Stomach (tissue), 9 donors: ENCODE results near the gene CDCA4. TPM values are rescaled to one million over a fixed set of nuclear protein-coding genes. Genes with fewer than 3 reads are reported as not detected.
A peak's percentile ranks its signal among the peaks of the same experiment; 100 is the strongest.

Source experiments
- DNase-seq, 2 donors: peaks; one replicate each; pipeline versions ENCODE4 v3.0.0 to v3.0.0-alpha.2; 2013 to 2019
- H3K27ac ChIP-seq, 5 donors: fragments of 200-600 bp in 4 of 5; sonication (generic) in 4 of 5; one replicate each; pipeline ENCODE4 v1.5.1; 2013 to 2019; ENCODE audit warnings: mild to moderate bottlenecking in 1 of 5, moderate library complexity in 1 of 5
- H3K27me3 ChIP-seq, 3 donors: fragments of 200-600 bp; sonication (generic); one replicate each; pipeline ENCODE4 v1.5.1; 2017 to 2019; ENCODE audit warnings: mixed run types in 1 of 3
- H3K36me3 ChIP-seq, 4 donors: fragments of 200-600 bp; sonication (generic); 1 replicate in 3 of 4; 2 replicates in 1 of 4; pipeline ENCODE4 v1.5.1; 2016 to 2019
- H3K4me1 ChIP-seq, 4 donors: fragments of 200-600 bp; sonication (generic); one replicate each; pipeline ENCODE4 v1.5.1; 2016 to 2019
- H3K4me3 ChIP-seq, 4 donors: fragments of 200-600 bp; sonication (generic) in 3 of 4; one replicate each; pipeline ENCODE4 v1.5.1; 2016 to 2019; ENCODE audit warnings: mild to moderate bottlenecking in 1 of 4
- H3K9me3 ChIP-seq, 4 donors: fragments of 200-600 bp; sonication (generic); one replicate each; pipeline ENCODE4 v1.5.1; 2016 to 2019
- EP300 ChIP-seq: sonication (generic); formaldehyde crosslinking; IDR thresholded peaks from one replicate; pipeline ENCODE4 v1.6.1; 2017; ENCODE audit warnings: antibody characterized with exemption
- POLR2A ChIP-seq, 4 donors: fragments of 450-650 bp; IDR thresholded peaks; one replicate each; pipeline ENCODE4 v1.6.1; 2016; ENCODE audit warnings: antibody characterized with exemption in 4 of 4, control low read depth in 2 of 4, mild to moderate bottlenecking in 1 of 4, moderate library complexity in 1 of 4
- POLR2AphosphoS5 ChIP-seq, 3 donors: sonication (generic); formaldehyde crosslinking; IDR thresholded peaks; one replicate each; pipeline ENCODE4 v1.6.1; 2016; ENCODE audit warnings: antibody characterized with exemption in 3 of 3
- whole genome bisulfite sequencing, 5 donors: extraction: QIAGEN DNeasy Blood & Tissue Kit in 3 of 5; methylation state at CpG; one replicate each; pipeline versions ENCODE4 v1.1.5 to v1.1.7; 2013 to 2018; 5-methylcytosine and 5-hydroxymethylcytosine counted together
- intact Hi-C: fragments of 100-400 bp; cut with DNase I; formaldehyde crosslinking; loops from one replicate; pipeline ENCODE4 v1.15.1; 2023; ENCODE audit warnings: low total_unique reads
- polyA plus RNA-seq, 3 donors: library from polyadenylated mRNA; stranded (reverse); fragments of 200-250 nt; gene quantifications; one replicate each; pipeline ENCODE4 v1.2.3, GENCODE V29; 2013
- total RNA-seq, 5 donors: library from RNA; depleted of rRNA; stranded (reverse); fragments of >200 nt; gene quantifications; one replicate each; pipeline versions ENCODE4 v1.1.0 to v1.2.3, GENCODE V29; 2014 to 2016
- TF ChIP-seq, protein P1 (sequence below), 7 experiments: fragments of 450-650 bp in 4 of 7; fragments of 200-600 bp in 3 of 7; sonication (generic) in 3 of 7; IDR thresholded peaks; one replicate each; pipeline ENCODE4 v1.5.1; 2016 to 2019; ENCODE audit warnings: antibody characterized with exemption in 7 of 7, control low read depth in 2 of 7, mild to moderate bottlenecking in 1 of 7
- donor health status: healthy with polysubstance abuse.
- donor health status: Bipolar disorder and iron deficiency.
- donor health status: healthy.

The CDCA4 gene
- total and polyA plus RNA-seq, 8 donors, result 2.9 to 12.3 (median 6.4) TPM

DNA sequence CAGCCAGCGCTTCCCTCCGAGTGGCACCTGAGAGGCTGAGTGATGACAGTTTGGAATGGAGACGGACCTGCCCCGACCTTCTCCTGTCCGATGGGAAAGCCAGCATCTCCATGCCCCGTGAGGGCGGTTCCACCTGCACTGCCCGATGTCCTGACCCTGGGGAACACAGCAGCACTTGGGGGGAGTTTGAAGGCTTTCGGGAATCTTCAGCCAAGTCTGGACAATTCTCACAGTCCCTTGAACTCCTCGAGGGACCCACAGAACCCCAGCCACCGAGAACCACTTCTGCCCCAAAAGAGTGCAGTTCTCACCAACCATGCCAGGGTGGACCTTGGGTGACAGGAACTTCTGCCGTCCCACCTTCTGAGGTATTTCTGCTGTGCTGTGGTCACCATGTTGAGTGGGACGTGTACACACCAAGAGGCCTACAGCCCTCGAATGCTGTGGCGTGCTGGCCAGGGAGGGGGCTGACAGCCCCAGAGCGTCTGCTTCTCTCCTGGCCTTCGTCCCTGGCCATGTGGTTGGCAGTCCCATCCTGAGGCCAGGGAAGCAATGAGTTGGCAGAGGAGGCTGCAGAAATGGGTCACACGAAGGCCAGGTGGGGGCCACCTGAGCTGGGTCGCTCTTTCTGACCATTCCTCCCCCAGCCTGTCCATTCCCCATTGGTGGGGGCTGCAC is 34.3 kb downstream of the CDCA4 start:
- no peak for DNase-seq
- intact Hi-C loops, result no loop called here
- Histone ChIP-seq H3K36me3 (peaks cover 0 to 11% (median 4%) of the 10 kb centered on the region in 4 donors), H3K27me3 (no peaks in the 10 kb centered on the region), H3K9me3 (no peaks in the 10 kb centered on the region), H3K27ac (peak overlapping the region in 2 of 5 donors; percentile 83 to 88), H3K4me1 (peaks cover 10 to 20% (median 19%) of the 10 kb centered on the region in 4 donors), H3K4me3 (peak overlapping the region; percentile 80 to 94 (median 90))
- 54 to 64% (median 57%) methylated on average over 14 to 19 of the region's 19 CpGs for WGBS, 5 donors
- no peak for TF ChIP-seq POLR2A (IDR thresholded peaks at IDR 0.05)
- TF ChIP-seq POLR2AphosphoS5 (IDR thresholded peaks at IDR 0.05), result no peak
- TF ChIP-seq EP300, result no peak
- TF ChIP-seq, protein P1, sequence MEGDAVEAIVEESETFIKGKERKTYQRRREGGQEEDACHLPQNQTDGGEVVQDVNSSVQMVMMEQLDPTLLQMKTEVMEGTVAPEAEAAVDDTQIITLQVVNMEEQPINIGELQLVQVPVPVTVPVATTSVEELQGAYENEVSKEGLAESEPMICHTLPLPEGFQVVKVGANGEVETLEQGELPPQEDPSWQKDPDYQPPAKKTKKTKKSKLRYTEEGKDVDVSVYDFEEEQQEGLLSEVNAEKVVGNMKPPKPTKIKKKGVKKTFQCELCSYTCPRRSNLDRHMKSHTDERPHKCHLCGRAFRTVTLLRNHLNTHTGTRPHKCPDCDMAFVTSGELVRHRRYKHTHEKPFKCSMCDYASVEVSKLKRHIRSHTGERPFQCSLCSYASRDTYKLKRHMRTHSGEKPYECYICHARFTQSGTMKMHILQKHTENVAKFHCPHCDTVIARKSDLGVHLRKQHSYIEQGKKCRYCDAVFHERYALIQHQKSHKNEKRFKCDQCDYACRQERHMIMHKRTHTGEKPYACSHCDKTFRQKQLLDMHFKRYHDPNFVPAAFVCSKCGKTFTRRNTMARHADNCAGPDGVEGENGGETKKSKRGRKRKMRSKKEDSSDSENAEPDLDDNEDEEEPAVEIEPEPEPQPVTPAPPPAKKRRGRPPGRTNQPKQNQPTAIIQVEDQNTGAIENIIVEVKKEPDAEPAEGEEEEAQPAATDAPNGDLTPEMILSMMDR (IDR thresholded peaks at IDR 0.05), result no peak

DNA sequence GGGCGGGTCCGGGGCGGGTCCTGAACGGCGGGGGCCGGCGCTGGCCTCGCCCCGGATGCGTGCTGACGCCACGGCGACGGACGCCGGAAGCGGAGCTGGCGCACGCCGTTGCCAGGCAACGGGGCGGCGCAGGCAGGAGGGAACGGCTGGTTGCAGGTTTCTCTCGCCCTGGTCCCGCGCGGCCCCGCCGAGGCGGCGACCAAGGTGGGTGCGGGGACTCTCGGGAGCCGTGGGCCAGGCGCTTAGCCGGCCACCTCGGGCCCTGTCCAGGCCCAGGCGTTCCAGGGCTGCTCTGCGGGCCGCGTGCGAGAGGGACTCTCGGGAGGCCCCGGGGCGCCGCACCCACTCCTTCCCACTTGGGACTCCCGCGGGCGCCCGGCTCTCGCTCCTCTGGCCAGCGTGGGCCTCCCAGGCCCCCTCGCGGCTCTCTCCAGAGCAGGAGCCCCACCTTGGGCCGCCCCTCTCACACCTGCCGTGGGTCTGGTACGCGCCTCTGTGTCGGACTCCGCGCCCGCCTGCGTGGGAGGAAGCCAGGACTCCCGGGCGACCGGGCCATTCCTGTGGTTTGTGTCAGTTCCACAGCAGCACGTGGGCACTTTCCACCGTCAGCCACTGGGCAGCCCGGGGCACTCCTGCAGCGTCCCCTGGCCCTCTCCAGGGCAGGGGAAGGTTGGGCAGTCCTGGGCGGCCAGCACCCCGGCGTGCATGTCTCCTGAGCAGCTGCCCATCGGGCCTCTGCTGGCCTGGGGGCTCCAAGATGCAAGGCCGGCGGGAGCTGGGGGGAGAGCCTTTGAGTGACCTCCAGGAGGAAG is 35.0 kb downstream of the CDCA4 start, which contains the start of gene CLBA1:
CLBA1 (plus strand) TSS at position 114 of the 812 bp plus-strand sequence; CDS start at position 758, 644 bp downstream.
- TF ChIP-seq POLR2A (IDR thresholded peaks at IDR 0.05), result no peak
- no peak for TF ChIP-seq EP300
- peak; percentile 41 to 90 (median 57) for TF ChIP-seq POLR2AphosphoS5 (IDR thresholded peaks at IDR 0.05)
- H3K9me3 ChIP-seq, result no peaks in the 10 kb centered on the region
- 0 to 3% (median 2%) methylated on average over 33 to 77 of the region's 77 CpGs for WGBS, 5 donors
- H3K4me1 ChIP-seq, result peaks cover 10 to 20% (median 19%) of the 10 kb centered on the region in 4 donors
- peaks cover 0 to 8% (median 0%) of the 10 kb centered on the region in 4 donors for H3K36me3 ChIP-seq
- H3K27ac ChIP-seq, result peak within 1 kb of the TSS; percentile 46 to 88 (median 78)
- peak within 1 kb of the TSS; percentile 80 to 94 (median 90) for H3K4me3 ChIP-seq
- intact Hi-C loops, result no loop called here
- no peaks in the 10 kb centered on the region for H3K27me3 ChIP-seq
- DNase-seq, result peak; percentile 91 to 98

DNA sequence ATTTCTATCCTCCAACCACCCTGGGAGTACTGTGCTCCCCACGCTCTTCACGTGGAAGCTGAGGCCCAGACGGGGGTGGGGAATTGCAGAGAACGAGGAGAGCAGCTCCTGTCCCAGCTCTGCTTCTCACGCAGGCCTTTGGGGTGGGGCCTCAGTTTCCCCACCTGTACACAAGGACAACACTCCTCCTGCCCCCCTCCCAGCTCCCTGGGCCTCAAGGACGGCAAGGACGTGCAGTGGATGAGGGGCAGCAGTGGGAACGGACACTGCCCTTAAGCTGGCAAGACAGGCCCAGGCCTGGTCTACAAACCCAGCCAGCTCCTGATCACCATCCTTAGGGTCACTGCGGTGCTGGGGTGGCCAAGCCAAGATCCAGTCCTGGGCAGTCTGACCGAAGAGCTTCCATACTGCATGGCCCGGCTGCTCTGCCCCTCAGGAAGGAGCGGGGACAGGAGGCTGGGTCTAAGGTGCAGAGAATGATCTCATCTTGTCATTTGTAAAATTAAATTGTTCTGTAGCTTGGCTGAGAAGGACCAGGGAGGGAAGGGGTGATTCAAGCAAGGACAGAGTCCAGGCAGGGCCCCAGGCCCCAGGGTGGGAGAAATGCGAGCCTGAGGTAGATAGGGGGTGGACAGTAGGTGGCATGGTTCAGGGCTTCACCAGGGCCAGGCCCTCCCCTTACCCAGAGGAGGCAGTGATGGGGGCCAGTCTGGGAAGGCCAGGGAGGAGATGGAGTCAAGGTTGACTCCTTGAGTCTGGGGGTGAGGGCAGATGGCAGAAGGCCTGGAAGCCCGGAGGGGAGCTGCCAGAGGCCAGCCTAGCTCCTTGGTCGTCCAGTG is 36.6 kb downstream of the CDCA4 start:
- Histone ChIP-seq H3K27ac (peak overlapping the region in 2 of 5 donors; percentile 83 to 88), H3K9me3 (no peaks in the 10 kb centered on the region), H3K36me3 (peaks cover 0 to 3% (median 0%) of the 10 kb centered on the region in 4 donors), H3K4me1 (peaks cover 18 to 35% (median 28%) of the 10 kb centered on the region in 4 donors), H3K4me3 (no peak overlapping the region), H3K27me3 (no peaks in the 10 kb centered on the region)
- intact Hi-C loops, result no loop called here
- TF ChIP-seq POLR2A (IDR thresholded peaks at IDR 0.05) (no peak), POLR2AphosphoS5 (IDR thresholded peaks at IDR 0.05) (no peak), EP300 (no peak)
- TF ChIP-seq, protein P1 (IDR thresholded peaks at IDR 0.05), result no peak
- WGBS, 5 donors, result 87 to 95% (median 92%) methylated on average over 14 to 15 of the region's 15 CpGs
- DNase-seq, result no peak

DNA sequence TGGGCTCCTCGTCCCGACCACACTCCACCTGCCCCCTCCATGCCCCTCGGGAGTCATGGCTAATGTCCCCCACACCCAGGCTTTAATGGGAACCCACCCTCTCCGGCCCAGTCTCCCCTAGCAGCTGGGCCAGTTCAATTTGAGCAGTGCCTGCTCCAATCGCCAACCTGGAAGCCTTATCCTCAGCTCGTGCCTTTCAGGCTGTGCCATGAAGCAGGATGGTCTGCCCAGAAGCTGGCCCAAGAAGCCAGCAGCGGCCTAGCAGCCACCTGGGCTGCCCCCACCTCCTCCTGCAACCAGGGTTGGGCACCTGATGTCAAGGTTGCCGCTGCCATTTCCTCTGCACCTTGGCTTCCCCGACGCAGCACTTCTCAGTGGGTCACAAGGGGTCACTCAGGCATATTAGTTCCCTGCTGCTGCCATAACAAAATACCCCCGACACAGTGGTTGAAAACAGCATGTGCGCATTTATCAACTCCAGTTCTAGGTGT is 37.6 kb downstream of the CDCA4 start:
- TF ChIP-seq POLR2AphosphoS5 (IDR thresholded peaks at IDR 0.05) (no peak), EP300 (no peak), POLR2A (IDR thresholded peaks at IDR 0.05) (no peak)
- TF ChIP-seq, protein P1 (IDR thresholded peaks at IDR 0.05), result no peak
- 71 to 75% (median 73%) methylated on average over 11 to 12 of the region's 12 CpGs for WGBS, 5 donors
- no peaks in the 10 kb centered on the region for H3K9me3 ChIP-seq
- DNase-seq, result no peak
- peaks cover 18 to 45% (median 35%) of the 10 kb centered on the region in 4 donors for H3K4me1 ChIP-seq
- no peak overlapping the region for H3K27ac ChIP-seq
- peaks cover 0 to 8% (median 6%) of the 10 kb centered on the region in 3 donors for H3K27me3 ChIP-seq
- H3K36me3 ChIP-seq, result no peaks in the 10 kb centered on the region
- no peak overlapping the region for H3K4me3 ChIP-seq
- intact Hi-C loops, result no loop called here
